Right lobe of liver (tissue), 6 donors: ENCODE data around the gene HHAT. TPM values are rescaled to one million over a fixed set of nuclear protein-coding genes. Genes with fewer than 3 reads are reported as not detected.

Experiments used
- ATAC-seq, 4 donors: fragments of 200-7000 bp; cut with Tn5 transposase; one replicate each; pipeline ENCODE4 v1.9.1; 2020; ENCODE audit warnings: mild to moderate bottlenecking in 4 of 4, moderate library complexity in 4 of 4
- DNase-seq, 3 donors: peaks; one replicate each; pipeline ENCODE4 v3.0.0-alpha.2; 2020
- H3K27ac ChIP-seq, 3 donors: fragments of 200-600 bp; one replicate each; pipeline ENCODE4 v1.8.0; 2022
- H3K27me3 ChIP-seq, 2 donors: fragments of 200-600 bp; one replicate each; pipeline ENCODE4 v1.8.0; 2022
- H3K36me3 ChIP-seq, 4 donors: fragments of 200-600 bp; sonication (generic) in 1 of 4; one replicate each; pipeline versions ENCODE4 v1.5.1 to v1.8.0; 2017 to 2022; ENCODE audit warnings: control low read depth in 1 of 4
- H3K4me1 ChIP-seq, 4 donors: fragments of 200-600 bp; sonication (generic) in 1 of 4; one replicate each; pipeline versions ENCODE4 v1.5.1 to v1.8.0; 2017 to 2022; ENCODE audit warnings: control low read depth in 1 of 4
- H3K4me3 ChIP-seq, 3 donors: fragments of 200-600 bp; one replicate each; pipeline ENCODE4 v1.8.0; 2022
- H3K9me3 ChIP-seq, 4 donors: fragments of 200-600 bp; sonication (generic) in 1 of 4; one replicate each; pipeline versions ENCODE4 v1.5.1 to v1.8.0; 2017 to 2022; ENCODE audit warnings: control low read depth in 1 of 4
- POLR2A ChIP-seq: fragments of 450-650 bp; IDR thresholded peaks from one replicate; pipeline ENCODE4 v1.6.1; 2017; ENCODE audit warnings: antibody characterized with exemption, mild to moderate bottlenecking
- WGBS: methylation state at CpG from one replicate; pipeline ENCODE4 v1.1.6; 2018; ENCODE audit warnings: low coverage, low lambda C conversion rate; ENCODE audit not compliant: insufficient coverage; ENCODE audit errors: missing lambda C conversion rate; 5-methylcytosine and 5-hydroxymethylcytosine counted together
- intact Hi-C, 2 donors: fragments of 100-400 bp; cut with DNase I; formaldehyde crosslinking; loops; one replicate each; pipeline versions ENCODE4 v1.11.2 to v1.14.1; 2022
- total RNA-seq, 6 experiments: library from RNA; depleted of rRNA in 2 of 6; stranded (reverse); fragments of >200 nt in 2 of 6; fragmentation: NEBNext Ultra II Directional in 3 of 6; extraction: Animal tissue kit (Norgen Biotek cat#: 25700) in 3 of 6; gene quantifications; one replicate each; pipeline versions ENCODE4 v1.1.0 to v1.2.4, GENCODE V29; 2016 to 2023
- TF ChIP-seq, protein P1 (sequence below), 4 donors: fragments of 200-600 bp in 3 of 4; fragments of 450-650 bp in 1 of 4; IDR thresholded peaks; one replicate each; pipeline versions ENCODE4 v1.5.1 to v1.8.0; 2016 to 2022; ENCODE audit warnings: antibody characterized with exemption in 4 of 4, mild to moderate bottlenecking in 2 of 4
- donor health status: DM: no; HTN: yes; CAD: no.
- donor health status: DM: no; HTN: no; CAD: no.
- donor health status: DM: no; HTN: no; CAD: no.
- donor health status: DM: no; HTN: yes; CAD: no.
- donor health status: DM: no; HTN: yes; CAD: no.

HHAT gene
- total RNA-seq, 6 experiments from 2014 or later = 2.2 to 4.1 (median 2.7) TPM

- Histone ChIP-seq H3K36me3 (no peaks in the 10 kb centered on the region), H3K9me3 (no peaks in the 10 kb centered on the region), H3K4me3 (no peak overlapping the region), H3K27ac (no peak overlapping the region), H3K4me1 (no peaks in the 10 kb centered on the region), H3K27me3 (no peaks in the 10 kb centered on the region)
- DNase-seq (no peak), ATAC-seq (no peak)
- intact Hi-C loops = no loop called here
- no peak for TF ChIP-seq POLR2A
- TF ChIP-seq, protein P1, sequence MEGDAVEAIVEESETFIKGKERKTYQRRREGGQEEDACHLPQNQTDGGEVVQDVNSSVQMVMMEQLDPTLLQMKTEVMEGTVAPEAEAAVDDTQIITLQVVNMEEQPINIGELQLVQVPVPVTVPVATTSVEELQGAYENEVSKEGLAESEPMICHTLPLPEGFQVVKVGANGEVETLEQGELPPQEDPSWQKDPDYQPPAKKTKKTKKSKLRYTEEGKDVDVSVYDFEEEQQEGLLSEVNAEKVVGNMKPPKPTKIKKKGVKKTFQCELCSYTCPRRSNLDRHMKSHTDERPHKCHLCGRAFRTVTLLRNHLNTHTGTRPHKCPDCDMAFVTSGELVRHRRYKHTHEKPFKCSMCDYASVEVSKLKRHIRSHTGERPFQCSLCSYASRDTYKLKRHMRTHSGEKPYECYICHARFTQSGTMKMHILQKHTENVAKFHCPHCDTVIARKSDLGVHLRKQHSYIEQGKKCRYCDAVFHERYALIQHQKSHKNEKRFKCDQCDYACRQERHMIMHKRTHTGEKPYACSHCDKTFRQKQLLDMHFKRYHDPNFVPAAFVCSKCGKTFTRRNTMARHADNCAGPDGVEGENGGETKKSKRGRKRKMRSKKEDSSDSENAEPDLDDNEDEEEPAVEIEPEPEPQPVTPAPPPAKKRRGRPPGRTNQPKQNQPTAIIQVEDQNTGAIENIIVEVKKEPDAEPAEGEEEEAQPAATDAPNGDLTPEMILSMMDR (IDR thresholded peaks at IDR 0.05) = no peak
- 57% methylated on average over 1 of the region's 1 CpG for WGBS
Observed at GRCh38 chr1:210437781-210438180, 109.1 kb downstream of the HHAT start.

DNA sequence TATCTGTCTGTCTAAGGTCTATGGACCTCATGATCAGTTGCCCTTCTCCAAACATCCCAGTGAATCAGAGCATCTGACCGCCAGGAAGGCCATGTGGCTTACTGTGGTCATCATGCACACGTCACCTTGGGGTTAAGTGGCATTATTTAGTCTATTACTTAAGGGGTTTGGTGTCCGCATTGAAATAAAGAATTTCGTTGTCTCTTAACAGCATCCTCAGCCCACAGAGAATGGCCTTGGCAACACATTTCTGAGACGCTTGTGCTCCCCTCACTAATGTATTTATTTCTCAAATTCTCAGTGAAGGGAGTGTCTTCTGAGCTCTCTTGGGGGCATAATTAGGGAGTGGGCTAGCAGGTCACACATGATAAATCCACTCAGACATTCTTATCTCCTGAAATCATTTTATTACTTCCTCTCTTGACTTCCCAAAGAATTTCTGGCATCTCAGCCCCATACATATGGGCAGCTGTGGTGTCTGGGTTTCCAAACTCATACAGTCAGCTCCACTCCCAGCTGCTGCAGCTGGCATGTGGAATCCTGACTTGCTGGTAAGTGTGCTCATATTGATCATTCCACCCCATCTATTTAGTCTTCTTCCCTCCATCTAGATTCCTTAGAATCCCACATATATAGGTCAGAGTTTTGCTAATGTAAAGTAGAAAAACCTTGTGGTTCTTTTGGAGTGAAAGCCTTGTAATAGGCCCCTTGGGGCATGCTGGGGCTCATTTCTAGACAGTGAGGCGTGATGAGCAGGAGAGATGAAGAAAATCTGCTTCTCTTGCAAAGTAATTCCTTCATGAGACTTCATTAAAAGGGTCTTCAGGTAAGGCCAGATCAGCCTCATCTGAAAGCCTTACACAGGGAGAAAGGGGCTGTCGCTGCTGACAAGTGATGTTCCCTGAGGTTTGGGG is 110.5 kb downstream of the HHAT start:
- Histone ChIP-seq H3K9me3 (no peaks in the 10 kb centered on the region), H3K27me3 (no peaks in the 10 kb centered on the region), H3K27ac (no peak overlapping the region), H3K4me1 (no peaks in the 10 kb centered on the region), H3K36me3 (no peaks in the 10 kb centered on the region), H3K4me3 (no peak overlapping the region)
- no peak for TF ChIP-seq POLR2A
- TF ChIP-seq, protein P1 (IDR thresholded peaks at IDR 0.05) = no peak
- no peak for ATAC-seq
- intact Hi-C loops = no loop called here
- no peak for DNase-seq
- WGBS = 73% methylated on average over 6 of the region's 7 CpGs

- intact Hi-C loops = no loop called here
- Histone ChIP-seq H3K4me1 (no peaks in the 10 kb centered on the region), H3K4me3 (no peak overlapping the region), H3K27ac (no peak overlapping the region), H3K27me3 (no peaks in the 10 kb centered on the region), H3K36me3 (no peaks in the 10 kb centered on the region), H3K9me3 (no peaks in the 10 kb centered on the region)
- 78% methylated on average over 3 of the region's 3 CpGs for WGBS
- ATAC-seq = no peak
- TF ChIP-seq POLR2A = no peak
- TF ChIP-seq, protein P1 (IDR thresholded peaks at IDR 0.05) = no peak
- no peak for DNase-seq
Observed at GRCh38 chr1:210440081-210440480, 111.4 kb downstream of the HHAT start.

GRCh38 chr1:210441028-210441427 is 112.3 kb downstream of the HHAT start:
- intact Hi-C loops = no loop called here
- TF ChIP-seq POLR2A = no peak
- TF ChIP-seq, protein P1 (IDR thresholded peaks at IDR 0.05) = no peak
- no peak overlapping the region for H3K27ac ChIP-seq

More at GRCh38 chr1:210441028-210441427, 112.3 kb downstream of the HHAT start:
- Histone ChIP-seq H3K27me3 (no peaks in the 10 kb centered on the region), H3K9me3 (no peaks in the 10 kb centered on the region), H3K36me3 (no peaks in the 10 kb centered on the region), H3K4me3 (no peak overlapping the region), H3K4me1 (peaks cover 0 to 5% (median 0%) of the 10 kb centered on the region in 4 donors)
- ATAC-seq (no peak), DNase-seq (no peak)
- 100% methylated on average over 1 of the region's 1 CpG for WGBS
